NCI-H526 (cell line): ENCODE results near the gene SOCS7.
A peak's percentile ranks its signal among the peaks of the same experiment; 100 is the strongest.

ENCODE experiments used
- DNase-seq, 2 experiments: peaks; one replicate each; lab custom pipeline; 2025; lab: John Stamatoyannopoulos, UW

Gene SOCS7

DNA sequence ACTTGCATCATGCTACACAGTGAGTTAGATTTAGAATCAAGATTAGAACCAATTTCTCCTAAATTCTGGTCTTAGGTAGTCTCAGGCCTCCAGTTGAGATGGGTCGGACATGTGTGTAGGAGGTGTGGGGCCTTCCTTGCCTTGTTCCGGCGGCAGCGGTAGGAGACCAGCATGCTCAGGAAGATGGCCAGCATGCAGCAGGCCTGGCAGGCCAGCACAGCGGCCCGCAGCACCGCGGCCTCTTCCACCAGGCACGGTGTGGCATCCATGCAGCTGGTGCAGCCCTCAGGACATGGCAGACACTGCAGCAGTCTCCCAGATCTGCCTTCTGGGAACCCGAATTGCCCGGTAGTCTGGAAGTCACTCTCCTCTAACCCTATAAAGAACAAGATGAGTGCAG lies 14.8 kb upstream of the SOCS7 start:
- DNase-seq = no peak

GRCh38 chr17:38338053-38338452 lies 13.6 kb upstream of the SOCS7 start:
- DNase-seq = no peak

DNA sequence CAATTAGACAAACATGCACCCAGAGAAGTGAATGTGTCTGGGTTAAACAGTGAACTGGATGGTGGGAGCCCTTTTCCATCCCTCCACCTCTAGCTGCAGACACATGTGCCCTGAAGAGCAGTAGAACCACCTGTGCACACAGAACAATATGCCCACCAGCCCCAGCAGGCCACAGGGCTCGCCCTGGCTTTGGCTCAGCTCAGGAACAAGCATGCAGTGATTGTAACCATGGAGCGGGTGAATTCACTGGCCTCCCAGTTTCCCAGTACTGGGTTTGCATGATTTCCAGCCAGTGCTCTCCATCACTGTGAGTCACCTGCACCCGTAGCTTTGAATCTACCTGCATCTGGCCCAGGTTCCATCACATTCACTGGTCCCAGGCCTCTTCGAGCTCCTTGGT lies 13.1 kb upstream of the SOCS7 start:
- no peak for DNase-seq

GRCh38 chr17:38339891-38340290 lies 11.8 kb upstream of the SOCS7 start:
- DNase-seq = no peak

- DNase-seq = peak in 1 of 2 experiments; percentile 32
These were observed 10.5 kb upstream of the SOCS7 start for GRCh38 chr17:38341035-38341721.

DNA sequence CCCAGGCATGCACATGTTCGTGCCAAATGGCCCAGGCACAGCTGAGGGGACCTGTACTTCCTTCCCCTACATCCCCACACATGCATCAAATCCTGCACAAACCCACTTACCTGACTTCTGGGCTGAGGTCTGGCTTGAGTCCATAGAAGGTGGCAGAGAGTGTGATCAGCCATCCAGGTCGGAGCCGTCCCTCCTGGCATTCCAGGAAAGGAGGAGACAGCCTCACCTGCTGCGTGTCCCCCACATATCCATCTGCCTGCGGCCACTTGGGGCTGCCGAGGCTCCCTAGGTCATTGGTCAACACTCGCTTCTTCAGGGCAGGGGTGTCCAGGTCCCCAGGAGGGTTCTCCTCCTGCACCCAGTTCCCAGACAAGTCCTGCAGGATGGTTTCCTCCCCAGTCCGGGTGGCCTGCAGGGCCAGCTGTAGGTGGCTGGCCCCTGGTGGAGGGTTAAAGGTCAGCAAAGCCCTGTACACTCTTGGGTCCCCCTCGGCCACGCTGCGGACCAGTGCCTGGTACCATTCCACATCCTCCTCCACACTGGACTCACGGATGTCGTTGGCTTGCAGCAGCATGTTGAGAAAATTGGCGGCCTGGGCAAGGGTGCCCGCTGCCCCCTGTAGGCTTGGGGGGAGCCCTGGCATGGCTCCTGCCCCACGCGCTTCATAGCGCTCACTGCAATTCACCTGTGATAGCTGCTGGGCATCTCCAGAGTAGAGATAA lies 8.6 kb upstream of the SOCS7 start:
- no peak for DNase-seq

- no peak for DNase-seq
These were observed 7.8 kb upstream of the SOCS7 start, which contains the start of gene GPR179 for GRCh38 chr17:38343608-38344419. TSS of gene GPR179 (minus strand) at chr17:38343956. CDS start at chr17:38343789, 167 bp downstream.

DNA sequence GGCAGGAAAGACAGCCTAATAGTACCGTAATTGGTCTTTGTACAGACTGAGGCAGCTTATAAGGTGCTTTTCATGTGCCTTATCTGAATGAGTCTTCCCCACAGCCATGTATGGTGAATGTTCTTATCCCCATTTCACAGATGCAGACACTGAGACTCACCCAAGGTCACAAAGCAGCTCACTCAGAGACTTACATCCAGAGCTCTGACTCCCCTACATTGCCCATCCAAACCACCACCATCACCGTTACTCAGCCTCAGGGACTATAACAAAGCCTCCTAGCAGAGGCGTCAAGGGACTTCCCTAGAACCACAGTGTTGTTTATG lies 7.3 kb upstream of the SOCS7 start:
- no peak for DNase-seq

- no peak for DNase-seq
These were observed 5.9 kb upstream of the SOCS7 start for GRCh38 chr17:38345743-38346142.

DNA sequence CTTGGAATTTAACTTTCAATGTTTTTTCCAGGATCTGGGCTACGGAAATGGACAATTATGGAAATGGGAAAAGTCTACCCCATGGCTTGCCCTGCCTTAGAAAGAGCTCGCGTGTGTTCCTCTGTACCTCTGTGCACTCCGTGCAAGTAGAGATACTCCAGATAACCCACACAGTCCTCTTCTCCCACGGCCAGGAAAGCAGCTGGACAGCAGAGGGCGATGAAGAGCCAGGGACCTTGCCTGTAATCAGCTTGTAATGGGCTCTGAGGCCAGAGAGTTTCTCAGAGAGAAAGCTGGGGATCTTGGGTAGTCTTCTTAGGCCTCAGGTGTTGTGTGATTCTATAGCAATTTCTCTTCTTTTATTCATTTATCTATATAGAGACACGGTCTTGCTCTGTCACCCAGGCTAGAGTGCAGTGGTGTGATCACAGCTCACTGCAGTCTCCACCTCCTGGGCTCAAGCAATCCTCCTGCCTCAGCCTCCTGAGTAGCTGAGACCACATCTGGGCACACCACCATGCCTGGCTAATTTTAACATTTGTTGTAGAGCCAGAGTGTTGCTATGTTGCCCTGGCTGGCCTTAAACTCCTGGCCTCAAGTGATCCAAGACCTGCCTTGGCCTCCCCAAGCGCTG lies 2.4 kb upstream of the SOCS7 start:
- DNase-seq = peak; percentile 80 to 90

DNA sequence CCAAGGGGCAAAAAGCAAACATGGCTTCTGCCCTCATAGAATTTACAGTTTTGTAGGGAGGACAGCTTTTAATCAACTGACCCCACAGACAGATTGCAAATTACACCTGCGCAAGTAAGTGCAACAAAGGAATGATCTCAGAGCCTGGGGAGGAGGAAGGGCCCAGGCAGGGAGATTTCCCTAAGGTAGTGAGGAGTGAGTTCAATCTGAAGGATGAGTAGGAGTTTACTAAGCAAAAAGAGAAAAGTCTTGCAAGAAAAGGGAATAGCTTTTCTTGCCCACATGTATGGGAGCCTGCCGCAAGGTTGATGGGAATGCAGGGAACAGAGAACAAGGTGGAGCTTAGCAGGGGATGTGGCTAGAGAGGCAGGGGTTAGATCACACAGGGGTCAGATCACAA lies 1.6 kb upstream of the SOCS7 start:
- DNase-seq = no peak

DNA sequence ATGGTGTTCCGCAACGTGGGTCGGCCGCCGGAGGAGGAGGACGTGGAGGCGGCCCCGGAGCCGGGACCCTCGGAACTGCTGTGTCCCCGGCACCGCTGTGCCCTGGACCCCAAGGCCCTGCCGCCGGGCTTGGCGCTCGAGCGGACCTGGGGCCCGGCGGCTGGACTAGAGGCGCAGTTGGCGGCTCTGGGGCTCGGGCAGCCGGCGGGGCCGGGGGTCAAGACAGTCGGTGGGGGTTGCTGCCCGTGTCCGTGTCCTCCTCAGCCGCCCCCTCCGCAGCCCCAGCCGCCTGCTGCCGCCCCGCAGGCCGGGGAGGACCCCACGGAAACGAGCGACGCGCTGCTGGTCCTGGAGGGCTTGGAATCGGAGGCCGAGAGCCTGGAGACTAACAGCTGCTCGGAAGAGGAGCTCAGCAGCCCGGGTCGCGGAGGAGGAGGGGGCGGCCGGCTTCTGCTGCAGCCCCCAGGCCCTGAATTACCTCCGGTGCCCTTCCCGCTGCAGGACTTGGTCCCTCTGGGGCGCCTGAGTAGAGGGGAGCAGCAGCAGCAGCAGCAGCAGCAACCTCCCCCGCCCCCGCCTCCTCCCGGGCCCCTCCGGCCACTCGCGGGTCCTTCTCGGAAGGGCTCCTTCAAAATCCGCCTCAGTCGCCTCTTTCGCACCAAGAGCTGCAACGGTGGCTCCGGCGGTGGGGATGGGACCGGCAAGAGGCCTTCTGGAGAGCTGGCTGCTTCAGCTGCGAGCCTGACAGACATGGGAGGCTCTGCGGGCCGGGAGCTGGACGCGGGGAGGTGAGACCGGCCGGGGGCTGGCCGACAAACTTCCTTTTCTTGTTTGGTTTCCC lies 821 bp downstream of the SOCS7 start:
- DNase-seq = peak in 1 of 2 experiments; percentile 57

DNA sequence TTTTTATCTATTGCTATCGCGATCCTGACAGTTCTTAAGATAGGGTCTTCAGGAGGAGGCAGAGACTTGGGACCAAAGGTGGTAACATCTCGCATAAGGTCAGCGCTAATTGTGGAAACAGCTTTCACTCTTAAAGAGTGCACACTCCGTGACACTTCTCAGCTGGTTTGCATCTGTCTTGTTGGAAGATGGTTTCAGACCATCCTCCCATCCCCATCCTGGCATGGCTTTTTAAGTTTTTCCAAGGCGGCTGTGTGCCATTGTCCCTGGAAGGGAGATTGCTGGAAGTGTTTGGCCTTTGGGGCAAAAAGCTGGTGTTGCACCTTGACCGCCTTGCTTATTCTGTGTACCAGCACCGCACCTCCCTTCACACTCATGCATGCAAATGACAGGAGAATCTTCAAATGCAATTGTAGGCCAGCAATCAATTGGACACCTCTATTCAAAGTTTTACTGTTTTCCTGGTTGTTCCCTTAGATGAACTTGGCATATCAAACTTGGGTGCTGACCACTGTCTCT lies 1.5 kb downstream of the SOCS7 start:
- peak in 1 of 2 experiments; percentile 39 for DNase-seq

- no peak for DNase-seq
These were observed 2.0 kb downstream of the SOCS7 start for GRCh38 chr17:38353668-38354067.

GRCh38 chr17:38354466-38354865 lies 2.8 kb downstream of the SOCS7 start:
- DNase-seq = no peak

- no peak for DNase-seq
These were observed 3.6 kb downstream of the SOCS7 start for GRCh38 chr17:38355251-38355650.

GRCh38 chr17:38357486-38358123 lies 6.0 kb downstream of the SOCS7 start:
- no peak for DNase-seq

DNA sequence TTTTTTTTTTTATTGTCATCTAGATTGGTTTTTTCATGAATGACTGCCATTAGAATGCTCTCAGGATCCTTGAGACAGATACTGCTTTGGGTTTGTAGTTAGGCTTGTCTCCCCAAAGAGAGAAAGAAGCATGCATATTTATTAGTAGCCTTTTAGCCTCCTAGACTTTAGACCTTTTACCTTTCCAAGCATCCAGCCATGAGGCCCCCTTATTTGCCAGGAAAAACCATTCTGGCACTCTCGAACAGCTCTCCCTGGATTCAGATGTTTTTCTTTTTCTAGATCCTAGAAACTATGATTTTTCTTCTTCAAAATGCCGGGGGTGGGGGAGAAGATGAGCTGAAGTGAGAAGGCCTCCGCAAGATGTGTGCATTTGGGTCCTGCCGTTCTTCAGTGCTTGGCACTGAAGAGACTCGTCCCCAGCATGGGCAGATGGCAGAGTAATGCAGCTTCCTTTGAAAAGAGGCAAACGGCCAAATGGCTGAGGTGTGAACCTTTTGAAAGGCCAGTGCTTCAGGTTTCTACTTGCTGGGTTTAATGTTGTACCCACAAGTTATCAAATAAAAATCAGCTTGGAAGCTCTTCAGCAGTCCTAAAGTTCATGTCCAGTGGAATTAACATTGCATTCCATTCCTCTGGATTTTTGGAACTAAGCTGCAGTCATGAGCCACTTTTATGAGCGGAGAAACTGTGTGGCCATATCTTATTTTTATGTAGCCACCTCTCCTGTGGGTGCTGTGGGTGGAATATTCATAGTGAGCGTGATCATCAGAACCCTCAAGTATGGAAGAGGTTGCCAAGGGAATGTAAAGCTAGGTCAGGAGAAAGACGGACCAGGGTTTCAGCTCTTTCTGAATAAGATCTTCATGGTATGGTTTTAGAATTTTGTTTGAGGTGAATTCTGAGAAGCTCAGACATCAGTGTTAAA lies 7.2 kb downstream of the SOCS7 start:
- no peak for DNase-seq

DNA sequence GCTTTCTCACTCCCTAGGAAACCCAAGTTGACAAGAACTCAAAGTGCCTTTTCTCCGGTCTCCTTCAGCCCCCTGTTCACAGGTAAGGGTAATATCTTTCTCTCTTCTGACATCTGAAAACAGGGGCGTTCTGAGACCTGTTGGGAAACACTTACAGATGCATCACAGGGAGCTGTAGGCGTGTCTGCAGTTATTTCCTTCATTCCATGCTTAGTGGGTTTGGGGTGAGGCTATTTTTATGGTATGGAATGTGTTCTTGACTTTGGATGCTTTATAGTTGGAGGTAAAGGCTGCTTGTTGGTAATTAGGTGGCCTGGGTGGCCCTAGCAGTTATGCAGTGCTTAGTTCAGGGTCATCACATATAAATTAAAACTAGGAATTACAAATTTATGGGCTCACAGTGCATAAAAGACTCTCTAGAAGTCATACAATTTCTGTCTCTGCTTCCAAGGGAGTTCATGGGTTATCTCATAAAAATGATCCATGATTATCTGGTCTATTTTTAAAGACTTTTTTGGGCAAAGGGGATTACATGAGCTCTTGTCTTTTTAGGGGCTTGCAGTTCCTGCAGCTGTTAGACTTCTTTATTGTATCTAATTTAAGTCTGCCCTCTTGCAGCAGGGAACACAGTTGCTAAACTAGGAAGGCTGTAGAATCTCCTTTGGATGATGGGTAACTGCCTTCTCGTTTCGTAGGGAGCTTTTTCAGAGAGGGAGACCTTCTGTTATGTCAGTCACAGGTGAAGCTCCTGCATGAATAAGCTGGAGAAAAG lies 10.2 kb downstream of the SOCS7 start:
- DNase-seq = no peak
